HCT116 (cell line): Measurements from ENCODE around the gene ANKLE2.
"Not testable (repeated sequence)": the region's sequence is repeated elsewhere in the genome, so short reads cannot be mapped to it uniquely, and the experiment has no call there.

ENCODE experiments used
- CTCF ChIP-seq, 3 experiments: fragments of 200-600 bp in 1 of 3; sonication (generic) in 1 of 3; IDR thresholded peaks in 2 of 3; conservative IDR thresholded peaks in 1 of 3; 2 replicates each; pipeline ENCODE4 v1.5.1; 2012 to 2017; ENCODE audit warnings: low read depth in 2 of 3, low read length in 2 of 3, antibody characterized with exemption in 1 of 3, borderline replicate concordance in 1 of 3, control low read depth in 1 of 3, mild to moderate bottlenecking in 1 of 3, mixed read lengths in 1 of 3, mixed run types in 1 of 3, moderate library complexity in 1 of 3; ENCODE audit not compliant: insufficient read depth in 1 of 3
- EZH2 ChIP-seq: fragments of 200-600 bp; sonication (generic); IDR thresholded peaks from 2 replicates; pipeline ENCODE4 v1.6.1; 2017; ENCODE audit warnings: antibody characterized with exemption, mixed run types
- POLR2A ChIP-seq: IDR thresholded peaks from 2 replicates; pipeline ENCODE4 v1.7.0; 2011; ENCODE audit warnings: borderline replicate concordance; ENCODE audit not compliant: insufficient read depth, insufficient read length; ENCODE audit errors: extremely low read depth
- ZBTB33 ChIP-seq: IDR thresholded peaks from 2 replicates; pipeline ENCODE4 v1.6.1; 2011; ENCODE audit warnings: mild to moderate bottlenecking, low read length, moderate library complexity; ENCODE audit not compliant: insufficient replicate concordance; ENCODE audit errors: extremely low read depth

DNA sequence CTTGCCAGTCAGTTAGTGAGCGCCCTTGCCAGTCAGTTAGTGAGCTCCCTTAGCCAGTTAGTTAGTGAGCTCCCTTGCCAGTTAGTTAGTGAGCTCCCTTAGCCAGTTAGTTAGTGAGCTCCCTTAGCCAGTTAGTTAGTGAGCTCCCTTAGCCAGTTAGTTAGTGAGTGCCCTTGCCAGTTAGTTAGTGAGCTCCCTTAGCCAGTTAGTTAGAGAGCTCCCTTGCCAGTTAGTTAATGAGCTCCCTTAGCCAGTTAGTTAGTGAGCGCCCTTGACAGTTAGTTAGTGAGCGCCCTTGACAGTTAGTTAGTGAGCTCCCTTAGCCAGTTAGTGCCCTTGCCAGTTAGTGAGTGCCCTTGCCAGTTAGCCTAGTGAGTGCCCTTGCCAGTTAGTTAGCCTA, 66.7 kb downstream of the ANKLE2 start:
- TF ChIP-seq CTCF (IDR thresholded peaks at IDR 0.05 in 2 of 3, conservative IDR thresholded peaks at IDR 0.05 in 1 of 3; ENCODE audit: borderline replicate concordance in 1 of 3, insufficient read depth in 1 of 3, low read depth in 2 of 3, low read length in 2 of 3); EZH2; ZBTB33; POLR2A: not testable (repeated sequence)
